ENCODE results near the gene KRTAP4-16. TPM values are rescaled to one million over a fixed set of nuclear protein-coding genes. Genes with fewer than 3 reads are reported as not detected.
"Not testable (repeated sequence)": the region's sequence is repeated elsewhere in the genome, so short reads cannot be mapped to it uniquely, and the experiment has no call there.

KRTAP4-16 gene
- not detected for total RNA-seq

DNA sequence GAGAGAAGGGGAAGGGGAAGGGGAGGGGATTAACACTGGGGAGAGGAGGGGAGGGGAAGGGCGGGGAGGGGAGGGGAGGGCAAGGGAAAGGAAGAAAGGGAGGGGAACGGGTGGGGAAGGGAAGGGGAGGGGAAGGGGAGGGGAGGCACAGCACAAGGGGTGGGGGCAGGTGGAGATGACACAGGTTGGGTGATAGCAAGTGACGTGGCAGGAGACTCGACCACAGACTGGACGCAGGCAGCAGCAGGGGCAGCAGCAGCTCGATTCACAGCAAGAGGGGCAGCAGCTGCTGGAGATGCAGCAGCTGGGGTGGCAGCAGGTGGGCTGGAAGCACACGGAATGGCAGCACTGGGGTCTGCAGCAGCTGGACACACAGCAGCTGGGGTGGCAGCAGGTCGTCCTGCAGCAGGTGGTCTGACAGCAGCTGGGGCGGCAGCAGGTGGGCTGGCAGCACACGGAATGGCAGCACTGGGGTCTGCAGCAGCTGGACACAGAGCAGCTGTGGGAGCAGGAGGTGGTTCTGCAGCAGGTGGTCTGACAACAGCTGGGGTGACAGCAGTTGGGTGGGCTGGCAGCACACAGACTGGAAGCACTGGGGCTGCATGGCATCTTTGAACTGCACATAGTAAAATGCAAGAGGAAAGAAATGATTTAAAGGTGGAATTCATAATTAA is at the start of gene KRTAP4-16:
Gene KRTAP4-16, minus strand, starts transcription at position 624 of the 674 bp plus-strand sequence. Its CDS starts 0 bp downstream, at position 624.
- no peaks in the 10 kb centered on the region for H3K4me1 ChIP-seq
- H3K27ac ChIP-seq, result no peak within 1 kb of the TSS
- DNase-seq, result no peak
- WGBS, 2 donors, result 56 to 63% methylated on average over 8 to 10 of the region's 10 CpGs
- no peaks in the 10 kb centered on the region for H3K36me3 ChIP-seq
- intact Hi-C loops (cut with DNase I), result no loop called here
- no peak within 1 kb of the TSS for H3K4me3 ChIP-seq (replicated peaks in 1 of 3)
- TF ChIP-seq, protein P1, sequence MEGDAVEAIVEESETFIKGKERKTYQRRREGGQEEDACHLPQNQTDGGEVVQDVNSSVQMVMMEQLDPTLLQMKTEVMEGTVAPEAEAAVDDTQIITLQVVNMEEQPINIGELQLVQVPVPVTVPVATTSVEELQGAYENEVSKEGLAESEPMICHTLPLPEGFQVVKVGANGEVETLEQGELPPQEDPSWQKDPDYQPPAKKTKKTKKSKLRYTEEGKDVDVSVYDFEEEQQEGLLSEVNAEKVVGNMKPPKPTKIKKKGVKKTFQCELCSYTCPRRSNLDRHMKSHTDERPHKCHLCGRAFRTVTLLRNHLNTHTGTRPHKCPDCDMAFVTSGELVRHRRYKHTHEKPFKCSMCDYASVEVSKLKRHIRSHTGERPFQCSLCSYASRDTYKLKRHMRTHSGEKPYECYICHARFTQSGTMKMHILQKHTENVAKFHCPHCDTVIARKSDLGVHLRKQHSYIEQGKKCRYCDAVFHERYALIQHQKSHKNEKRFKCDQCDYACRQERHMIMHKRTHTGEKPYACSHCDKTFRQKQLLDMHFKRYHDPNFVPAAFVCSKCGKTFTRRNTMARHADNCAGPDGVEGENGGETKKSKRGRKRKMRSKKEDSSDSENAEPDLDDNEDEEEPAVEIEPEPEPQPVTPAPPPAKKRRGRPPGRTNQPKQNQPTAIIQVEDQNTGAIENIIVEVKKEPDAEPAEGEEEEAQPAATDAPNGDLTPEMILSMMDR (IDR thresholded peaks at IDR 0.05), result no peak
- no peak for TF ChIP-seq POLR2A (IDR thresholded peaks at IDR 0.05)
- no peaks in the 10 kb centered on the region for H3K9me3 ChIP-seq
- H3K27me3 ChIP-seq, result no peaks in the 10 kb centered on the region

DNA sequence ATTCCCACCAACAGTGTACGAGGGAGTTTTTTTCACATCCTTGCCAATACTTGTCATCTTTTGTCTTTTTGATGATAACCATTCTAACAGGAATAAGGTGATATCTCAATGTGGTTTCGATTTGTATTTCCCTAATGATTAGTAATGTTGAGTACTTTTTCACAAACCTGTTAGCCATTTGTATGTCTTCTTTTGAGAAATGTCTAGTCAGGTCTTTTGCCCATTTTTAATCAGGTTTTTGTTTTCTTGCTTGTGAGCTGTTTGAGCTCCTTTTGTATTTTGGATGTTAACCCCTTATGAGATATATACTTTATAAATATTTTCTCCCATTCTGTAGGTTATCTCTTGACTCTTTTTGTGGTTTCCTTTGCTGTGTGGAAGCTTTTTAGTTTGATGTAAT is 49.5 kb upstream of the KRTAP4-16 start:
- WGBS, 2 donors, result 75 to 89% methylated on average over 2 of the region's 2 CpGs

DNA sequence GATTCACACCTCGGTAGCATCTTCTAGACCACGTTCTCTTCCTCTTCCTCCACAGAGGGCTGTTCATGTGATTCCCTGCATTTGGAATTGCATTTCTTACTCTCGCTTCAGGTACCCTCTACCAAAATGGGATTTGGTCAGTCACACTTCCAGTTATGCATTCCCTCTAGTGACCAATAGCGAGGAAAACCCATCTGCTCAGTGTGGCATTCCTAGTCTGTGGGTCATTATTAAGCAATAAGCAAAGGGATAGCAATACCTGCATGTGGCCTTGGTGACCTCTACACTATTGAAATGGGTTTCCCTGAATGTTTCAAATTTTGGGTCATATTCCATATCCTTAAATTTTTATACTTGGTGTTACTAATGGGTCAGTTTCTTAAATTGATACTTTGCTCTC is 48.0 kb upstream of the KRTAP4-16 start:
- Histone ChIP-seq H3K4me3 (replicated peaks in 1 of 3) (no peak overlapping the region), H3K36me3 (no peaks in the 10 kb centered on the region), H3K27ac (no peak overlapping the region), H3K27me3 (no peaks in the 10 kb centered on the region), H3K9me3 (no peaks in the 10 kb centered on the region), H3K4me1 (no peaks in the 10 kb centered on the region)
- WGBS, 2 donors, result 91 to 92% methylated on average over 4 of the region's 4 CpGs
- TF ChIP-seq, protein P1 (IDR thresholded peaks at IDR 0.05), result no peak
- TF ChIP-seq POLR2A (IDR thresholded peaks at IDR 0.05), result no peak
- intact Hi-C loops (cut with DNase I), result no loop called here
- DNase-seq, result no peak

More for the DNA sequence above, 49.5 kb upstream of the KRTAP4-16 start:
- Histone ChIP-seq H3K4me1 (no peaks in the 10 kb centered on the region), H3K36me3 (no peaks in the 10 kb centered on the region), H3K4me3 (replicated peaks in 1 of 3) (no peak overlapping the region), H3K27me3 (no peaks in the 10 kb centered on the region), H3K27ac (no peak overlapping the region), H3K9me3 (no peaks in the 10 kb centered on the region)
- intact Hi-C loops (cut with DNase I), result no loop called here
- TF ChIP-seq POLR2A (IDR thresholded peaks at IDR 0.05), result no peak
- TF ChIP-seq, protein P1 (IDR thresholded peaks at IDR 0.05), result no peak
- no peak for DNase-seq

DNA sequence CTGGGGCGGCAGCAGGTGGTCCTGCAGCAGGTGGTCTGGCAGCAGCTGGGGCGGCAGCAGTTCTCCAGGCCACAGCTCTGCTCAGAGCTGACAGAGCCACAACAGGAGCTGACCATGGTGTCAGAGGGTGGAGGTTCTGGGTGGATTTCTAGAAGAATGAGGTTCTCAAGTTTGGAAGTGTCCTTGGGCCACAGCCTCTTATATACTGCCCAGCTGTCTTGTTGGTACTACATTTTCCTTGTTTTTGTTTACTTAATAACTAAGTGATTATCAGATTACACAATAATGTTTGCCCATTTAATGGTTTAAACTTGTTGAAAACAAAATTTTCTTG is 47.6 kb upstream of the KRTAP4-16 start, which contains the start of gene KRTAP4-5:
Gene KRTAP4-5, minus strand, starts transcription at position 174 of the 334 bp plus-strand sequence. Its CDS starts 58 bp downstream, at position 116.
- no peak within 1 kb of the TSS for H3K27ac ChIP-seq
- intact Hi-C loops (cut with DNase I), result no loop called here
- TF ChIP-seq POLR2A (IDR thresholded peaks at IDR 0.05), result no peak
- TF ChIP-seq, protein P1 (IDR thresholded peaks at IDR 0.05), result no peak
- DNase-seq, result no peak
- no peaks in the 10 kb centered on the region for H3K4me1 ChIP-seq
- H3K27me3 ChIP-seq, result no peaks in the 10 kb centered on the region
- WGBS, 2 donors, result 43% methylated on average over 2 of the region's 2 CpGs; no CpG with 5 or more reads in 1 of the 2 donors
- no peaks in the 10 kb centered on the region for H3K9me3 ChIP-seq
- no peak within 1 kb of the TSS for H3K4me3 ChIP-seq (replicated peaks in 1 of 3)
- no peaks in the 10 kb centered on the region for H3K36me3 ChIP-seq

DNA sequence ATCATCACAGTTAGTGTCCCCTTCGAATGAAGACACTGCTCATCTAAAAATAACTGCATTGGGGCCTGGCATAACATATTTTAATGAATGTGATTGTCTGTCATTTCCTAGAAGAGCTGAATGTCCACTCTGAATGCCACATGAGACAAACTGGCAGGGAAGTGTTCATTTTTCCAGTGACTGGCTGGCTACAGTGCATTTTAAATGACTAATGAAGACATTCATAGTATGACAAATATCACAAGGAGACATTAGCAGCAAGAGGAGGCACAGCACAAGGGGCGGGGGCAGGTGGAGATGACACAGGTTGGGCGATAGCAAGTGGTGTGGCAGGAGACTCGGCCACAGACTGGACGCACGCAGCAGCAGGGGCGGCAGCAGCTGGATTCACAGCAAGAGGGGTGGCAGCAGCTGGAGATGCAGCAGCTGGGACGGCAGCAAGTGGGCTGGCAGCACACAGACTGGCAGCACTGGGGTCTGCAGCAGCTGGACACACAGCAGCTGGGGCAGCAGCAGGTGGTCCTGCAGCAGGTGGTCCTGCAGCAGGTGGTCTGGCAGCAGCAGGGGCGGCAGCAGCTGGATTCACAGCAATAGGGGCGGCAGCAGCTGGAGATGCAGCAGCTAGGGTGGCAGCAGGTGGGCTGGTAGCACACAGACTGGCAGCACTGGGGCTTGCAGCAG is 47.1 kb upstream of the KRTAP4-16 start:
- H3K4me3 ChIP-seq (replicated peaks in 1 of 3); H3K4me1 ChIP-seq; H3K27ac ChIP-seq; DNase-seq; H3K9me3 ChIP-seq; H3K36me3 ChIP-seq; intact Hi-C loops (cut with DNase I); H3K27me3 ChIP-seq: not testable (repeated sequence)
- 79 to 83% methylated on average over 7 to 9 of the region's 10 CpGs for WGBS, 2 donors
